K562 (cell line): Measurements from ENCODE around the gene RRM2. TPM values are rescaled to one million over a fixed set of nuclear protein-coding genes. Genes with fewer than 3 reads are reported as not detected.

Source experiments
- ATAC-seq: fragments of 200-7000 bp; cut with Tn5 transposase; 3 replicates; pipeline ENCODE4 v1.9.1; 2020; ENCODE audit warnings: moderate library complexity
- BruUV-seq: library from RNA; stranded (reverse); fragments of 400-500 nt; replicated peaks from 2 replicates; lab custom pipeline; 2021; lab: Mats Ljungman, UMichigan
- CTCF ChIA-PET: fragments of 300-600 bp; formaldehyde crosslinking; extraction: SDS; loops from one replicate; lab custom pipeline; 2021; ENCODE audit warnings: low intra/inter-chr PET ratio; lab: Yijun Ruan, JAX
- POLR2A ChIA-PET: fragments of 300-600, 350-650 bp; sonication (Branson Sonifier 250); formaldehyde crosslinking; extraction: SDS; loops from one replicate; lab custom pipeline; 2021; ENCODE audit warnings: antibody characterized with exemption, inconsistent platforms; lab: Yijun Ruan, JAX
- DNase-seq, 4 experiments: peaks; one replicate each; pipeline versions ENCODE4 v3.0.0 to v3.0.0-alpha.2; 2011 to 2018; ENCODE audit warnings: low spot score in 3 of 4, mixed read lengths in 3 of 4; ENCODE audit errors: extremely low read depth in 1 of 4
- FAIRE-seq: peaks from 2 replicates; lab custom pipeline; 2011; peaks lifted over from hg19 to GRCh38; lab: Jason Lieb, UNC
- H2AFZ ChIP-seq: 2 replicates; pipeline ENCODE4 v1.6.0; 2011; ENCODE audit warnings: low read depth, low read length, control low read depth, inconsistent platforms
- H3K27ac ChIP-seq: fragments of 200-600 bp; 3 replicates; pipeline ENCODE4 v1.8.0; 2011; ENCODE audit warnings: low read depth, mild to moderate bottlenecking, control low read depth, inconsistent platforms, low read length, moderate library complexity, mixed read lengths; ENCODE audit errors: extremely low read depth
- H3K27me3 ChIP-seq, 2 experiments: fragments of 300-600 bp in 1 of 2; 2 replicates in 1 of 2; 3 replicates in 1 of 2; pipeline versions ENCODE4 v1.6.0 to v1.8.0; 2011; ENCODE audit warnings: inconsistent platforms in 2 of 2, low read length in 2 of 2, mild to moderate bottlenecking in 1 of 2, mixed read lengths in 1 of 2, moderate library complexity in 1 of 2; ENCODE audit not compliant: control insufficient read depth in 2 of 2, insufficient read depth in 2 of 2
- H3K36me3 ChIP-seq: fragments of 300-600 bp; 3 replicates; pipeline ENCODE4 v1.8.0; 2011; ENCODE audit warnings: mild to moderate bottlenecking, low read length, inconsistent platforms; ENCODE audit not compliant: control insufficient read depth, insufficient read depth
- H3K4me1 ChIP-seq, 2 experiments: fragments of 200-600 bp in 1 of 2; replicated peaks in 1 of 2; 2 replicates in 1 of 2; 3 replicates in 1 of 2; pipeline versions ENCODE4 v1.5.1 to v1.8.0; 2011; ENCODE audit warnings: inconsistent platforms in 2 of 2, low read length in 2 of 2, mild to moderate bottlenecking in 1 of 2, mixed read lengths in 1 of 2, moderate library complexity in 1 of 2; ENCODE audit not compliant: control insufficient read depth in 2 of 2, insufficient read depth in 2 of 2
- H3K4me2 ChIP-seq: 2 replicates; pipeline ENCODE4 v1.6.1; 2011; ENCODE audit warnings: low read length, control low read depth, inconsistent platforms, mixed read lengths; ENCODE audit not compliant: insufficient read depth
- H3K4me3 ChIP-seq: fragments of 200-600 bp; sonication (generic), shearing (Covaris generic); 2 replicates; pipeline ENCODE4 v1.5.1; 2016; ENCODE audit warnings: control low read depth, inconsistent platforms
- H3K79me2 ChIP-seq: fragments of 200-600 bp; 3 replicates; pipeline ENCODE4 v1.8.0; 2011; ENCODE audit warnings: low read length, inconsistent platforms; ENCODE audit not compliant: control insufficient read depth, insufficient read depth
- H3K9ac ChIP-seq, 2 experiments: 2 replicates each; pipeline versions ENCODE4 v1.6.0 to v1.6.1; 2011; ENCODE audit warnings: low read depth in 2 of 2, low read length in 2 of 2, control low read depth in 1 of 2, inconsistent platforms in 1 of 2, mild to moderate bottlenecking in 1 of 2, mixed read lengths in 1 of 2; ENCODE audit not compliant: insufficient read depth in 1 of 2
- H3K9me1 ChIP-seq: one replicate; pipeline ENCODE4 v1.6.0; 2011; ENCODE audit warnings: inconsistent platforms, mild to moderate bottlenecking, low read length, moderate library complexity; ENCODE audit not compliant: control insufficient read depth, insufficient read depth
- H3K9me3 ChIP-seq: replicated peaks from 2 replicates; pipeline ENCODE4 v1.5.1; 2011; ENCODE audit warnings: low read depth, low read length, inconsistent platforms; ENCODE audit not compliant: control insufficient read depth, insufficient read depth
- H4K20me1 ChIP-seq: replicated peaks from 2 replicates; pipeline ENCODE4 v1.6.1; 2011; ENCODE audit warnings: low read length, inconsistent platforms, mixed read lengths; ENCODE audit not compliant: control insufficient read depth, insufficient read depth
- BCLAF1 ChIP-seq, 2 experiments: fragments of 450-650 bp in 1 of 2; IDR thresholded peaks; 2 replicates each; pipeline ENCODE4 v1.6.1; 2011 to 2017; ENCODE audit warnings: low read depth in 2 of 2, antibody characterized with exemption in 1 of 2, borderline replicate concordance in 1 of 2, low read length in 1 of 2, mild to moderate bottlenecking in 1 of 2, mixed read lengths in 1 of 2; ENCODE audit not compliant: control insufficient read depth in 1 of 2
- CAMTA2 ChIP-seq: fragments of 250-450 bp; sonication (Bioruptor Pico); conservative IDR thresholded peaks from 2 replicates; pipeline ENCODE4 v1.5.1; 2022
- PCBP1 ChIP-seq: fragments of 200-400 bp; formaldehyde crosslinking; IDR thresholded peaks from 2 replicates; pipeline ENCODE4 v1.6.1; 2018; ENCODE audit warnings: mild to moderate bottlenecking, low read depth, low read length; ENCODE audit not compliant: poor library complexity, severe bottlenecking
- POU5F1 ChIP-seq: fragments of 150-350 bp; IDR thresholded peaks from 2 replicates; pipeline ENCODE4 v1.6.1; 2014; ENCODE audit warnings: borderline replicate concordance, low read length, low read depth, mild to moderate bottlenecking; ENCODE audit not compliant: partially characterized antibody
- PRMT5 ChIP-seq: sonication (generic); formaldehyde crosslinking; IDR thresholded peaks from 2 replicates; pipeline ENCODE4 v1.5.0; 2020; ENCODE audit warnings: missing genetic modification reagents
- RNF219 ChIP-seq: fragments of 250-450 bp; sonication (Bioruptor Pico); IDR thresholded peaks from 2 replicates; pipeline ENCODE4 v1.5.0; 2022; ENCODE audit warnings: mild to moderate bottlenecking
- ZNF696 ChIP-seq: fragments of 250-450 bp; sonication (Bioruptor Pico); conservative IDR thresholded peaks from 2 replicates; pipeline ENCODE4 v1.4.0; 2020; ENCODE audit warnings: mild to moderate bottlenecking, moderate library complexity
- WGBS: fragments of 100-300 bp; shearing (Covaris generic); methylation state at CpG from one replicate; pipeline ENCODE4 v1.1.6; 2016; ENCODE audit warnings: low coverage, mixed read lengths; ENCODE audit not compliant: insufficient coverage; ENCODE audit errors: missing lambda C conversion rate; 5-methylcytosine and 5-hydroxymethylcytosine counted together
- in situ Hi-C: fragments of 300-500 bp; cut with MboI; formaldehyde crosslinking; loops from 4 replicates; pipeline ENCODE4 v1.15.0; 2018; ENCODE audit warnings: inconsistent platforms, mixed read lengths
- intact Hi-C: fragments of 100-400 bp; cut with micrococcal nuclease; formaldehyde crosslinking; loops from 2 replicates; pipeline ENCODE4 v1.14.2; 2022
- polyA plus RNA-seq, 8 experiments: library from polyadenylated mRNA; depleted of rRNA in 4 of 8; stranded (reverse) in 5 of 8; unstranded in 3 of 8; fragments of >200 nt; fragmentation: Nextera tagmentation in 2 of 8; fragmentation: Illumina TruSeq in 1 of 8; extraction: Ambion mirVana in 2 of 8; extraction: Trizol in 1 of 8; gene quantifications; 2 replicates each; pipeline versions ENCODE4 v1.2.1 to v1.2.3, GENCODE V29; 2011 to 2014; ENCODE audit warnings: inconsistent platforms in 1 of 8, missing spikeins in 1 of 8
- total RNA-seq, 7 experiments: library from RNA; depleted of rRNA in 6 of 7; stranded (reverse); fragments of >200 nt in 6 of 7; fragmentation: Illumina TruSeq in 2 of 7; extraction: Trizol in 2 of 7; gene quantifications; 2 replicates each; pipeline versions ENCODE4 v1.2.1 to v1.2.3, GENCODE V29; 2011 to 2021; ENCODE audit warnings: low replicate concordance in 1 of 7

Gene RRM2
- total and polyA plus RNA-seq, 9 of the 15 experiments (the other 6 are each of a cell fraction or from before 2014, with no cell fraction given), result 50.1 to 244 (median 128) TPM

- WGBS, result 92% methylated on average over 6 of the region's 6 CpGs
- Histone ChIP-seq H3K27ac (no peak overlapping the region), H2AFZ (no peak overlapping the region), H3K9me3 (no peaks in the 10 kb centered on the region), H3K9ac (no peak overlapping the region), H4K20me1 (no peaks in the 10 kb centered on the region; the same call in 1 of the 2 replicates), H3K36me3 (peaks cover 33% of the 10 kb centered on the region), H3K9me1 (peaks cover 5% of the 10 kb centered on the region), H3K4me3 (no peak overlapping the region), H3K79me2 (no peaks in the 10 kb centered on the region), H3K4me2 (no peak overlapping the region), H3K4me1 (peaks cover 15 to 24% of the 10 kb centered on the region in 2 experiments; a peak in 4 of 5 replicates), H3K27me3 (no peaks in the 10 kb centered on the region)
- ChIA-PET CTCF (no interaction called here), POLR2A (interaction anchor here (1.1 to 2.5 kb wide), 5 partner anchors 8 to 299 kb away, joined by 3 to 8 read pairs (median 5); no protein-coding TSS in a partner anchor)
- DNase-seq, result no peak
- TF ChIP-seq ZNF696 (CRISPR knock-in tag), result no peak
- TF ChIP-seq RNF219 (CRISPR knock-in tag), result no peak
- no peak for TF ChIP-seq POU5F1
- TF ChIP-seq CAMTA2 (CRISPR knock-in tag), result no peak
- TF ChIP-seq PRMT5 (CRISPR knock-in tag), result no peak
- TF ChIP-seq PCBP1, result no peak
- TF ChIP-seq BCLAF1 (IDR thresholded peaks at IDR 0.05; ENCODE audit: borderline replicate concordance in 1 of 2, control insufficient read depth in 1 of 2, low read depth in 2 of 2, low read length in 1 of 2), result no peak
- no TSS peak for BruUV-seq
- intact Hi-C loops, result no loop called here
- in situ Hi-C loops, result no loop called here
- ATAC-seq, result no peak
- no peak for FAIRE-seq
These were observed 17.0 kb downstream of the RRM2 start for GRCh38 chr2:10139536-10139935.
